Measurements from ENCODE around the gene TPX2. TPM values are rescaled to one million over a fixed set of nuclear protein-coding genes. Genes with fewer than 3 reads are reported as not detected.

Gene TPX2
- 1 to 10 TPM in 1 of 2 donors, under 1 TPM in 1; 0.73 to 2.0 TPM for total RNA-seq
- long read RNA-seq, partial matches to known transcripts, result 1 of 1 reads
- long read RNA-seq, other reads (novel, unspliced or antisense), result 0 of 1 reads

DNA sequence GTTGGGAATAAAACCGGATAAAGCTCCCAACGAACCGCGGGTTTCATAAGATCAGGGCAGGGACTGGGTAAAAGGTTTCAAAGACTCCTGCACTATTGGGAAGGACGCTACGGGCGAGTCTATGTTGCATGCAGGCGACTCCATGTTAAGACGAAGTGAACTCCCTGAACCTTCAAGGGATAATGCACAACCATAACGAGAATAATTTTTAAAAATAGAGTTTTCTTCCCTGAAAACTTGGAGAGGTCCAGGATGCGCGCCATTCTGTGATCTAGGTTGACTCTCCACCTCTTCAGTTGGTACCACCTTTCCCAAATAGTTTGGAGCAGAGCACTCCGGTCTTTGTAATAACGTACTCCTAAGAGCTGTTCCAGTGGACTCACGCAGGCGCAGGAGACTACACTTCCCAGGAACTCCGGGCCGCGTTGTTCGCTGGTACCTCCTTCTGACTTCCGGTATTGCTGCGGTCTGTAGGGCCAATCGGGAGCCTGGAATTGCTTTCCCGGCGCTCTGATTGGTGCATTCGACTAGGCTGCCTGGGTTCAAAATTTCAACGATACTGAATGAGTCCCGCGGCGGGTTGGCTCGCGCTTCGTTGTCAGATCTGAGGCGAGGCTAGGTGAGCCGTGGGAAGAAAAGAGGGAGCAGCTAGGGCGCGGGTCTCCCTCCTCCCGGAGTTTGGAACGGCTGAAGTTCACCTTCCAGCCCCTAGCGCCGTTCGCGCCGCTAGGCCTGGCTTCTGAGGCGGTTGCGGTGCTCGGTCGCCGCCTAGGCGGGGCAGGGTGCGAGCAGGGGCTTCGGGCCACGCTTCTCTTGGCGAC, at the start of gene TPX2:
Gene TPX2, plus strand, starts transcription at position 562 of the 821 bp plus-strand sequence. CDS start 18,187 bp downstream, outside the sequence.
- intact Hi-C loops (cut with DNase I), result no loop called here
- ATAC-seq, result peak; percentile 100
- DNase-seq, result peak; percentile 96

DNA sequence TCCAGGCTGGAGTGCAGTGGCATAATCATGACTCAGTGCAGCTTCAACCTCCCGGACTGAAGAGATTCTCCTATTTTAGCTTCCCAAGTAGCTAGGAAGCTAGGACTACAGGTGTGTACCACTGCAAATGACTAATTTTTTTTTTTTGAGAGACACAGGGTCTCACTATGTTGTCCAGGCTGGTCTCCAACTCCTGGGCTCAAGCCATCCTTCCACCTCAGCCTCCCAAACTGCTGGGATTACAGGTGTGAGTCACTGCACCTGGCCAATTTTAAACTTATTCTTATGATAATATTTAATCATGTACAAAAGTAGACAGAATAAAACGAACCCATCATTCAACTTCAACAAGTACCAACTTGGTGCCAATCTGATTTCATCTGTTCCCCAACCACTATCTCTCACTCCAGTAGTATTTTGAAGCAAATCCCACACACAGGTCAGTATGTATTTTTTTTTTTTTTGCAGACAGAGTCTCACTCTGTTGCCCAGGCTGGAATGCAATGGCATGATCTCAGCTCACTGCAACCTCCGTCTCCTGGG, 48.9 kb upstream of the TPX2 start:
- DNase-seq, result no peak

GRCh38 chr20:31691646-31692275, 47.3 kb upstream of the TPX2 start:
- no peak for ATAC-seq

More for the DNA sequence above, 48.9 kb upstream of the TPX2 start:
- ATAC-seq, result no peak
- intact Hi-C loops (cut with DNase I), result no loop called here

DNA sequence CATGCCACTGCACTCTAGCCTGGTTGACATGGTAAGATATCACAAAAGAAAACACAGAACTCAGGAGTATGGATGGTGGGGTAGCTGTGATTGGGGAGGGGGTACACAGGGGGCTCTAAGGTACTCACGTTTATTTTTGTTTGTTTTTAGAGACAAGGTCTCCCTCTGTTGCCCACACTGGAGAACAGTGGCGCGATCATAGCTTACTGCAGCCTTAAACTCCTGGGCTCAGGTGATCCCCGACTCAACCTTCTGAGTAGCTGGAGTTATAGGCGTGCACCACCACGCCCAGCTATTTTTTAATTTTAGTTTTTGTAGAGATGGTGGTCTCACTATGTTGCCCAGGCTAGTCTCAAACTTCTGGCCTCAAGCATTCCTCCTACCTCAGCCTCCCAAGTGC, 45.7 kb upstream of the TPX2 start:
- ATAC-seq (no peak), DNase-seq (no peak)
- intact Hi-C loops (cut with DNase I), result no loop called here

More at GRCh38 chr20:31691646-31692275, 47.3 kb upstream of the TPX2 start:
- DNase-seq, result no peak
- intact Hi-C loops (cut with DNase I), result no loop called here

DNA sequence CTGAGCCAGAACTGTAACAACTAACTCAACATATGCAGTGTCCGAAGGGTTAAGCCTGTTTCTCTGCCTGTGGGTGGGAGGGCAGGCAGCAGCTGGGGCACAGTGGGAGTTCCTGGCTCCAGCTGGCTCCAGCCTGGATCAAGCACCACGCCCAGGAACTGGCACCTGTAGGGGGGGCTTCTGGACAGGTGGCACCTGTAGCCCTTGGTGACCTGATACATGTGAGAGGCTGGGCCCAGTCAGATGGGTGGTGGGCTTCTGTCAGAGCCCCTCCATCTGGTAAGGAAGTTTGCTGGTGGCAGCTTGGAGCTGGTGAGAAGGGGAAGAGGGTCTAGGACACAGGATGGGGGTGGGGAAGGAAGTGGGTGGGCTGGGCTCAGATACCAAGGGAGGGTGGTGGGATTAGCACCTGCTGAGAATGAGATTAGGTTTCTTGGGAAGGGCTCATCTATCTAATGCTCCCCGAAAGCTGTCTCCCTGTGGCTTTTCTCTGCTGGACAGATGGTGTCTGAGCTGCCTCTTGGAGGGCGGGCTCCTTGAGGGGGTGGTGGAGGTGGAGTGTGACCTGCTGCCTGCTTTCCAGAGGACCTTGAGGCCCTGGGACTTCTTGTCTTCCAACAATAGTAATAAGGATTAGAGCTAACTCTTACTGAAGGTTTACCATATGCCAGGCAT, 45.0 kb upstream of the TPX2 start:
- intact Hi-C loops (cut with DNase I), result no loop called here
- ATAC-seq, result no peak
- DNase-seq, result no peak

- ATAC-seq (no peak), DNase-seq (no peak)
- intact Hi-C loops (cut with DNase I), result no loop called here
These were observed 44.1 kb upstream of the TPX2 start for GRCh38 chr20:31694842-31695593.

DNA sequence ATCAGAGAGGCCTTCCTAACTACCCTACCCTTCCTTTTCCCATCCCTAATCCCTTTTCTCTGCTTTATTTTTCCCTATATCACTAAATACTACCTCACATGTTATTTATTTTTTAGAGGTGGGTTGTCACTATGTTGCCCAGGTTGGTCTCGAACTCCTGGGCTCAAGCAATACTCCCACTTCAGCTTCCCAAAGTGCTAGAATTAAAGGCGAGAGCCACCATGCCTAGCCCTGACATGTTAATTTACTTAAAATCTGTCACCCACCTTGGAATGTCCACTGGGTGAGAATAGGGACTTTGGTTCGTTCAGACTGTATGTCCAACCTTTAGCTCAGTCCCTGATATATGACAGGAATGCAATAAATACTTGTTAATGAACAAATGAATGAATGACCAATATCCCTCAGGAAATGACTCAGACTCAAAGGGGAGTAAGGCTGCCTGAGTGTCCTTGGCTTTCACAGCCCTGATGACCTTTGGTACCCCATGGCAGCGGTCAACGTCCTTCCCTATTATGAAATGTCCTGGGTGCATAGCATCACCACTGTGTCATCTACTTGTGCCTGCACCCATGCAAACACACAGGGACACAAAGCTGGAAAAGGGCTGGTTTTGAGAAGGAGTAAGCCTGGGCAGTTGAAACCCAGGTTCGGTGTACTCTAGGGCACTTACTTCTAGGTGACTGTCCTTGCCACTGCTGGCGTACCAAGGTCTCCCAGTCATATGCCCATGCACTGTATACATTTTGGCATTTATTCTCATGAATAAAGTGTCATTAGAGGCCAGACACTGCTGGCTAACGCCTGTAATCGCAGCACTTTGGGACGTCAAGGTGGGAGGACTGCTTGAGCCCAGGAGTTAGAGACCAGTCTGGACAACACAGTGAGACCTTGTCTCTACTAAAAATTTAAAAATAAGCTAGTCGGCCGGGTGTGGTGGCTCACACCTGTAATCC, 43.0 kb upstream of the TPX2 start:
- DNase-seq, result no peak
- intact Hi-C loops (cut with DNase I), result no loop called here
- ATAC-seq, result peak; percentile 28 to 60

DNA sequence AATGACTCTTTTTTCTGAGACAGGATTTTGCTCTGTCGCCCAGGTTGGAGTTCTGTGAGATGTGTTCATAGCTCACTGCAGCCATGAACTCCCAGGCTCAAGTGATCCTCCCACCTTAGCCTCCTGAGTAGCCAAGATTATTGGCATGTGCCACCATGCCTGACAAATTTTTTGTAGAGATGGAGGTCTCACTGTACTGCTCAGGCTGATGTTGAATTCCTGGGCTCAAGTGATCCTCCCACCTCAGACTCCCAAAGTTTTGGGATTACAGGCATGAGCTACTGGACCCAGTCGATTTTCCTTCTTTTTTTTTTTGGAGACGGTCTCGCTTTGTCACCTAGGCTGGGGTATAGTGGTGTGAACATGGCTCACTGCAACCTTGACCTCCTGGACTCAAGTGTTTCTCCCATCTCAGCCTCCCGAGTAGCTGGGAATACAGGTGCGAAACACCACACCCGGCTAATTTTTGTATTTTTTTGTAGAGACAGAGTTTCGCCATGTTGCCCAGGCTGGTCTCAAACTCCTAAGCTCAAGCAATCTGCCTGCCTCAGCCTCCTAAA, 40.8 kb upstream of the TPX2 start:
- intact Hi-C loops (cut with DNase I), result no loop called here
- DNase-seq, result no peak
- ATAC-seq, result no peak

GRCh38 chr20:31698803-31699718, 40.0 kb upstream of the TPX2 start:
- peak; percentile 46 for DNase-seq
- ATAC-seq, result peak; percentile 71 to 92
- intact Hi-C loops (cut with DNase I), result no loop called here

DNA sequence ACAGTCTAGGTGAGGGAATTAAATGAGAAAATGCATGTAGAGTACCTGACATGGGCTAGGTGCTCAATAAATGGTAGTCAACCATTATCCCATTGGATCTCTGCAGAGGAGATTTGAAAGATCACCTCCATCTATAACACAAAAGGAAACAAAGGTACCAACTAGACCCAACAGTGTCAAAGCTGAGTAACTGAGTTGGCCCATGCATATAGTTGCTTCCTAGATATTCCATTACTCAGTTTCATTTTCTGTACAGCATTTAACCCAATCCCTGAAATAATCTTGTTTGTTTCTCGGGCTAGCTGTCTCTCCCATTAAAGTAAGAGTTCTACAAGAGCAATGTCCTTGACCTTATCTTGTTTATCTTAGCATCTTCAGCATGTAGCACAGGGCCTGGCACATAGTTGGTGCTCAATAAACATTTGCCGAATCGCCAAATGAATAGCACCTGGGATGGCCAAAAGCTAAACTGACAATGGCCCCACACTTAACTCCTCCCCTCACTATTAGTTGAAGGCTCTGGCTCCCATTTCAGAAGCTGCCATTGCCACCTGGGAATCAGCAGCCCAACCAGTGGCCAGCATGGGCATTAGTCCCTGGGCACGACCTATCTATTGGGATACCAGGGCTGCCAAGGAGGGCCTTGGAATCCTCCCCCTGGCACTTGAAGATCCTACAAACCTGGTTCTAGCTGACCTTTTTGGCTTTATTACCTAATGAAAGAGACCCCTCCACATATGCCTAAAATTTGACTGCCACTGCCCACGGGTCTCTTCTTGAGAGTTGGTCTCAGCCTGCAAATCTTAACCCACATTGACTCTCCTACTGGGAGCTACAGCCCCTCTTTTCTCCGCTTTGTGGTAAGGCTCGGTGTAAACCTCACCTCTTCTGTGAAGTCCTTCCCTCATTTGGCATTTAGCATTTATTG, 39.0 kb upstream of the TPX2 start:
- no peak for DNase-seq
- intact Hi-C loops (cut with DNase I), result no loop called here
- no peak for ATAC-seq

DNA sequence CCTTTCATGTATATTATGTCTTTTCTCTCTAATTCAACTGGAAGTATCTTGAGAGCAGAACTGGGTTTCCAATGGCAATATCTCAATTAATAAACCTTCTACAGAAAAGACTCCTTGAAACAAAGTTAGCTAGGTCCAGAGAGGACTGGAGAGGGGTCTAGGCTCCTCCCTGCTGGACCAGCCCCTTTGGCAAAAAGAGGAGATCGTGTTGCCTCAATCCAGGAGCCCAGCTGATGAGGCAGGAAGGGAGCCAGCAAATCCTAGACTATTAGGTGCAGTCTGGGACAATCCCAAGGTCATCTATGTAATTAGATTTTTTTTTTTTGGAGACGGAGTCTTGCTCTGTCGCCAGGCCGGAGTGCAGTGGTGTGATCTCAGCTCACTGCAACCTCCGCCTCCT, 38.3 kb upstream of the TPX2 start:
- intact Hi-C loops (cut with DNase I), result no loop called here
- ATAC-seq (no peak), DNase-seq (no peak)

GRCh38 chr20:31701591-31701990, 37.5 kb upstream of the TPX2 start:
- DNase-seq, result no peak
- ATAC-seq, result no peak
- intact Hi-C loops (cut with DNase I), result no loop called here

GRCh38 chr20:31704225-31705119, 34.6 kb upstream of the TPX2 start:
- DNase-seq (no peak), ATAC-seq (peak in 1 of 2 donors; percentile 60)
- intact Hi-C loops (cut with DNase I), result no loop called here

GRCh38 chr20:31705191-31705590, 33.9 kb upstream of the TPX2 start:
- DNase-seq, result no peak

More at GRCh38 chr20:31705191-31705590, 33.9 kb upstream of the TPX2 start:
- no peak for ATAC-seq
- intact Hi-C loops (cut with DNase I), result no loop called here

Data from left cardiac atrium (tissue), 4 donors.